ENCODE data around the gene GPR137.

GRCh38 chr11:64320556-64320955 is 34.9 kb downstream of the GPR137 start:
- TF ChIP-seq CTCF (IDR thresholded peaks at IDR 0.05; ENCODE audit: poor library complexity) (no peak), EZH2phosphoT487 (IDR thresholded peaks at IDR 0.05; ENCODE audit: low read depth, severe bottlenecking, unreplicated experiment) (no peak), EZH2 (IDR thresholded peaks at IDR 0.05; ENCODE audit: borderline replicate concordance) (no peak)

Data from hepatocyte (in vitro differentiated cells).